SU-DHL-6 (cell line): ENCODE measurements around the gene GPC2.

Source experiments
- H2AFZ ChIP-seq: fragments of 200-600 bp; sonication (generic); 2 replicates; pipeline ENCODE4 v1.6.1; 2014; ENCODE audit warnings: low read depth, mild to moderate bottlenecking, moderate library complexity, mixed read lengths, antibody characterized with exemption, low read length; ENCODE audit not compliant: severe bottlenecking
- H3F3A ChIP-seq: fragments of 200-600 bp; shearing (Covaris generic); 2 replicates; pipeline ENCODE4 v1.6.0; 2016; ENCODE audit warnings: antibody characterized with exemption, mild to moderate bottlenecking; ENCODE audit not compliant: insufficient read depth
- H3K27ac ChIP-seq: fragments of 200-600 bp; sonication (generic); 2 replicates; pipeline ENCODE4 v1.5.1; 2016; ENCODE audit warnings: low read depth, mild to moderate bottlenecking, low read length, moderate library complexity, mixed read lengths
- H3K27me3 ChIP-seq: fragments of 200-600 bp; sonication (generic), shearing (Covaris generic); 2 replicates; pipeline ENCODE4 v1.6.0; 2014; ENCODE audit warnings: mild to moderate bottlenecking, low read length
- H3K36me3 ChIP-seq: fragments of 200-600 bp; sonication (generic); 2 replicates; pipeline ENCODE4 v1.6.1; 2014; ENCODE audit warnings: mild to moderate bottlenecking, low read length, mixed read lengths
- H3K4me2 ChIP-seq: fragments of 300-600, 200-600 bp; shearing (Covaris generic), sonication (generic); 2 replicates; pipeline ENCODE4 v1.6.0; 2014; ENCODE audit warnings: low read length, low read depth, mild to moderate bottlenecking; ENCODE audit not compliant: poor library complexity, severe bottlenecking
- H3K4me3 ChIP-seq: fragments of 200-600 bp; sonication (generic); 2 replicates; pipeline ENCODE4 v1.5.1; 2014; ENCODE audit warnings: antibody characterized with exemption, low read length, mild to moderate bottlenecking, mixed read lengths; ENCODE audit not compliant: insufficient read depth, poor library complexity, severe bottlenecking
- H3K79me2 ChIP-seq: fragments of 200-600 bp; sonication (generic); 2 replicates; pipeline ENCODE4 v1.6.1; 2014; ENCODE audit warnings: mild to moderate bottlenecking, low read length, moderate library complexity; ENCODE audit not compliant: insufficient read depth
- H3K9ac ChIP-seq: fragments of 200-600 bp; sonication (generic); 2 replicates; pipeline ENCODE4 v1.7.0; 2014; ENCODE audit warnings: mild to moderate bottlenecking, low read length
- H3K9me2 ChIP-seq: fragments of 200-600 bp; sonication (generic); replicated peaks from 2 replicates; pipeline ENCODE4 v1.6.1; 2014; ENCODE audit warnings: low read length; ENCODE audit not compliant: insufficient read depth
- H3K9me3 ChIP-seq: fragments of 200-600 bp; sonication (generic); 2 replicates; pipeline ENCODE4 v1.6.1; 2014; ENCODE audit warnings: low read length, mixed read lengths; ENCODE audit not compliant: insufficient read depth
- H4K20me1 ChIP-seq: fragments of 200-600 bp; sonication (generic); 2 replicates; pipeline ENCODE4 v1.6.1; 2014; ENCODE audit warnings: low read depth, mild to moderate bottlenecking, antibody characterized with exemption, low read length, moderate library complexity, mixed read lengths
- EZH2phosphoT487 ChIP-seq: fragments of 200-600 bp; sonication (generic), shearing (Covaris generic); conservative IDR thresholded peaks from 2 replicates; pipeline ENCODE4 v1.6.1; 2018; ENCODE audit warnings: mild to moderate bottlenecking, antibody characterized with exemption, low read length, moderate library complexity, mixed read lengths
- TF ChIP-seq, protein P1 (sequence below): fragments of 200-600 bp; sonication (generic); IDR thresholded peaks from one replicate; pipeline ENCODE4 v1.5.1; 2017; ENCODE audit warnings: antibody characterized with exemption, mild to moderate bottlenecking, low read length, moderate library complexity; ENCODE audit not compliant: insufficient read depth, poor library complexity, severe bottlenecking

Gene GPC2

DNA sequence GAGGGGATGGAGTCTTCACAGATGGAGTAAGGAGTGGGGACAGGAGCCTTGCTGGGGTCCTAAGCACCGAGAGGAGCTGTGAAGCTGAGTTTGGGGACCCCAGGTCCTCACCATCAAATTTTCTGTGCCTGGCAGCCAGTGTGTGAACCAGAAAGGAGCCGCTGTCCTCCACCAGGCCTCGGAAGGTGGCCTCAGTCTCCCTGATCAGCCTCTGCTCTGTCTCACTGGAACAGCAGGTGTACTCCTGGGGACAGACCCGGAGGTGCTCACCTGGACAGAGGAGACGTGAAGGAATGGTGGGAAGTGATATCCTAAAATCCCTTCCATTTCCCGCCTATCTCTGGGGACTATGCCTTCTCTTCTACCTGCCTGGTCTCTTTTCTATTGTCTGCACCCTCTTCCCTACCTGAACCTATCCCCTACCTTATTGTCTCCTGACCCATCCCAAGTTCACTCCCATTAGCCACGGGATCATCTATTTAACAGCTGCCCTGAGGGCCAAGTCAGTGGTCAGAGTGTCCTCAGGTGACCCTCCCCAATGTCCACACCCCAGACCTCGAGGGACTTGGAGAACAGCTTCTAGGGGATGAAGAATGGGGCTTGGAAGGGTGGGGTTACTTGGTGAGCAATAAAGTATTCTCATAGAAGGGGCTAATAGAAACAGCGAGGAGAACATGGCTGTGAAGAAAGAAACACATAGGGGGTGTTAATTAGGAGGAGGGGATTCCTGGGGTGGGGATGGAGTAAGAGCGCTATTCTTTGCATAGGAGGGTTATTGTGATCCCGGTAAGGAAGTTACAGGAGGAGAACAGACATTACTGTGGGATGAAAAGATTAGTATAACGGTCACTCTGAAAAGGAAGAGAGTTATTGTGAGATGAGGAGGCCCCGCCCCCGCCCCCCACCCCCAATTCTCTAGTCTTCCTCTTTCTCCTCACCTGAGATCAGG, 811 bp downstream of the GPC2 start:
- Histone ChIP-seq H3F3A (peaks cover 24% of the 10 kb centered on the region), H2AFZ (peak overlapping the region; percentile 81), H3K79me2 (peaks cover 3% of the 10 kb centered on the region; the same call in 1 of the 2 replicates), H3K36me3 (no peaks in the 10 kb centered on the region), H3K9me3 (no peaks in the 10 kb centered on the region), H3K9ac (peak overlapping the region; percentile 87), H3K27ac (no peak overlapping the region), H4K20me1 (peaks cover 4% of the 10 kb centered on the region; the same call in 1 of the 2 replicates), H3K4me3 (peak overlapping the region; percentile 95), H3K9me2 (no peaks in the 10 kb centered on the region), H3K4me2 (peak overlapping the region; percentile 91), H3K27me3 (no peaks in the 10 kb centered on the region)
- TF ChIP-seq EZH2phosphoT487 = no peak
- TF ChIP-seq, protein P1, sequence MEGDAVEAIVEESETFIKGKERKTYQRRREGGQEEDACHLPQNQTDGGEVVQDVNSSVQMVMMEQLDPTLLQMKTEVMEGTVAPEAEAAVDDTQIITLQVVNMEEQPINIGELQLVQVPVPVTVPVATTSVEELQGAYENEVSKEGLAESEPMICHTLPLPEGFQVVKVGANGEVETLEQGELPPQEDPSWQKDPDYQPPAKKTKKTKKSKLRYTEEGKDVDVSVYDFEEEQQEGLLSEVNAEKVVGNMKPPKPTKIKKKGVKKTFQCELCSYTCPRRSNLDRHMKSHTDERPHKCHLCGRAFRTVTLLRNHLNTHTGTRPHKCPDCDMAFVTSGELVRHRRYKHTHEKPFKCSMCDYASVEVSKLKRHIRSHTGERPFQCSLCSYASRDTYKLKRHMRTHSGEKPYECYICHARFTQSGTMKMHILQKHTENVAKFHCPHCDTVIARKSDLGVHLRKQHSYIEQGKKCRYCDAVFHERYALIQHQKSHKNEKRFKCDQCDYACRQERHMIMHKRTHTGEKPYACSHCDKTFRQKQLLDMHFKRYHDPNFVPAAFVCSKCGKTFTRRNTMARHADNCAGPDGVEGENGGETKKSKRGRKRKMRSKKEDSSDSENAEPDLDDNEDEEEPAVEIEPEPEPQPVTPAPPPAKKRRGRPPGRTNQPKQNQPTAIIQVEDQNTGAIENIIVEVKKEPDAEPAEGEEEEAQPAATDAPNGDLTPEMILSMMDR = no peak

DNA sequence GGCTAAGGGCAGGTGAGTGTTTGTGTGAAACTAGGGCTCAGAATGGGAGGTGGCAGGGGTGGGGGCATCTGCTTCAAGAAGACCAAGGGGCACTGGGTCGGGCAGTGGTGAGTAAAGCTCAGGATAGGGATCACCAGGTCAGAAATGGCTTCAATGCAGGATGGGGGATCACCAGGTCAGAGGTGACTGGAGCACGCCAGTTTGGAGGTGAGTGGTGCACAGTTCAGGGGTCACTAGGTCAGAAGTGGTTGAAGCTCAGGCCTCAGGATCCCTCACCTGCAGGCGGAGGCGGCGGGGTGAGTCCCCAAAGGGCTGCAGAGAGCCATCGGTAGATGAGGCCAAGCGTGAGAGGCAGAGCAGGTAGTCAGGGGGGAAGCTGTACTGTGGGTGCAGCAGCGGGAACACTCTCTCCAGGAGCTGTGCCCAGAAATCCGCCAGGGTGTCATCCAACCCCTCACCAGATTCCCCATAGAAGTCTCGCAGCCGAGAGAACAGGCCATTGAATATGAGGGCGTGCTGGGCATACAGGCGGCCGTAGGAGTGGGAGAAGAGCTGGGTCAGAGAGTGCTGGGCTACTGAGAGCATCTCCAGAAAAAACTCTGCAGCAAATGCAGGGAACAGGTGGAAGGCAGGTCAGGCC, 1.8 kb downstream of the GPC2 start:
- no peaks in the 10 kb centered on the region for H3K9me2 ChIP-seq
- TF ChIP-seq EZH2phosphoT487 = no peak
- TF ChIP-seq, protein P1 = no peak
- H3K27ac ChIP-seq = no peak overlapping the region
- no peak overlapping the region for H3K9ac ChIP-seq
- H3K4me3 ChIP-seq = no peak overlapping the region
- no peak overlapping the region for H3K4me2 ChIP-seq
- H3K36me3 ChIP-seq = no peaks in the 10 kb centered on the region
- peaks cover 4% of the 10 kb centered on the region; the same call in 1 of the 2 replicates for H4K20me1 ChIP-seq
- no peaks in the 10 kb centered on the region for H3K9me3 ChIP-seq
- H3K79me2 ChIP-seq = peaks cover 3% of the 10 kb centered on the region; the same call in 1 of the 2 replicates
- peaks cover 18% of the 10 kb centered on the region for H3F3A ChIP-seq
- no peak overlapping the region for H2AFZ ChIP-seq
- no peaks in the 10 kb centered on the region for H3K27me3 ChIP-seq

GRCh38 chr7:100174582-100174981, 2.6 kb downstream of the GPC2 start:
- Histone ChIP-seq H3K9me2 (no peaks in the 10 kb centered on the region), H4K20me1 (peaks cover 4% of the 10 kb centered on the region; the same call in 1 of the 2 replicates), H3K9ac (no peak overlapping the region), H3F3A (peaks cover 19% of the 10 kb centered on the region), H3K4me2 (no peak overlapping the region), H2AFZ (no peak overlapping the region), H3K4me3 (no peak overlapping the region), H3K36me3 (no peaks in the 10 kb centered on the region), H3K27ac (no peak overlapping the region), H3K27me3 (no peaks in the 10 kb centered on the region), H3K79me2 (peaks cover 3% of the 10 kb centered on the region; the same call in 1 of the 2 replicates), H3K9me3 (no peaks in the 10 kb centered on the region)
- TF ChIP-seq EZH2phosphoT487 = no peak
- TF ChIP-seq, protein P1 = no peak
